Activated CD8-positive, alpha-beta T cell treated with anti-CD3 and anti-CD28 coated beads for 36 hours (primary cell): ENCODE measurements around the gene FBXO15. TPM values are rescaled to one million over a fixed set of nuclear protein-coding genes. Genes with fewer than 3 reads are reported as not detected.

Source experiments
- ATAC-seq: fragments of 200-7000 bp; cut with Tn5 transposase; one replicate; pipeline ENCODE4 v1.10.0; 2021; ENCODE audit warnings: mild to moderate bottlenecking, moderate library complexity
- CTCF ChIA-PET: fragments of 350-600 bp; sonication (Branson Sonifier 250); formaldehyde crosslinking; loops from one replicate; lab custom pipeline; 2021; ENCODE audit warnings: antibody characterized with exemption; lab: Charles Lee
- POLR2A ChIA-PET: fragments of 350-600 bp; sonication (Branson Sonifier 250); formaldehyde crosslinking; loops from one replicate; lab custom pipeline; 2021; ENCODE audit warnings: antibody characterized with exemption; lab: Charles Lee
- DNase-seq: peaks from one replicate; pipeline ENCODE4 v3.0.0-alpha.2; 2020
- H3K27ac Mint-ChIP-seq: one replicate; pipeline ENCODE4 v1.8.0; 2021; ENCODE audit warnings: mild to moderate bottlenecking, mixed read lengths
- H3K27me3 Mint-ChIP-seq: one replicate; pipeline ENCODE4 v1.8.0; 2021; ENCODE audit warnings: mixed read lengths
- H3K36me3 Mint-ChIP-seq: one replicate; pipeline ENCODE4 v1.8.0; 2021; ENCODE audit warnings: low read depth, mixed read lengths
- H3K4me1 Mint-ChIP-seq: one replicate; pipeline ENCODE4 v1.8.0; 2021; ENCODE audit warnings: low read depth, mixed read lengths
- H3K4me3 Mint-ChIP-seq: one replicate; pipeline ENCODE4 v1.8.0; 2021; ENCODE audit warnings: mild to moderate bottlenecking, moderate library complexity, mixed read lengths
- H3K9me3 Mint-ChIP-seq: one replicate; pipeline ENCODE4 v1.8.0; 2021; ENCODE audit warnings: mixed read lengths
- CTCF ChIP-seq: fragments of 200-600 bp; IDR thresholded peaks from one replicate; pipeline ENCODE4 v1.8.0; 2022; ENCODE audit warnings: antibody characterized with exemption, mild to moderate bottlenecking
- intact Hi-C: fragments of 100-400 bp; cut with micrococcal nuclease; formaldehyde crosslinking; loops from one replicate; pipeline ENCODE4 v1.10.0; 2022
- total RNA-seq, 2 experiments: library from RNA; stranded (reverse); gene quantifications; one replicate each; pipeline ENCODE4 v1.2.3, GENCODE V29; 2021

Gene FBXO15
- total RNA-seq, 2 experiments from 2014 or later: 2.1 TPM

GRCh38 chr18:74074668-74075564, 72.7 kb downstream of the FBXO15 start:
- ChIA-PET POLR2A (interaction anchor here (2.1 to 2.9 kb wide), 2 partner anchors 8 to 10 kb away, joined by 6 to 8 read pairs; no protein-coding TSS in a partner anchor), CTCF (interaction anchor here (1.3 to 3.8 kb wide), 2 partner anchors 8 to 65 kb away, joined by 3 to 15 read pairs; no protein-coding TSS in a partner anchor)
- intact Hi-C loops: no loop called here
- no peaks in the 10 kb centered on the region for H3K27me3 Mint-ChIP-seq
- H3K4me3 Mint-ChIP-seq: no peak overlapping the region
- no peak for TF ChIP-seq CTCF
- H3K9me3 Mint-ChIP-seq: no peaks in the 10 kb centered on the region
- no peaks in the 10 kb centered on the region for H3K4me1 Mint-ChIP-seq
- no peak for ATAC-seq
- no peak overlapping the region for H3K27ac Mint-ChIP-seq
- H3K36me3 Mint-ChIP-seq: no peaks in the 10 kb centered on the region
- no peak for DNase-seq

GRCh38 chr18:74073957-74074667, 73.5 kb downstream of the FBXO15 start:
- intact Hi-C loops: no loop called here
- Mint-ChIP-seq H3K27me3 (no peaks in the 10 kb centered on the region), H3K27ac (no peak overlapping the region), H3K9me3 (no peaks in the 10 kb centered on the region), H3K4me1 (no peaks in the 10 kb centered on the region), H3K4me3 (no peak overlapping the region), H3K36me3 (no peaks in the 10 kb centered on the region)
- ChIA-PET CTCF (interaction anchor here (1.0 to 3.8 kb wide), 3 partner anchors 9 to 66 kb away, joined by 3 to 15 read pairs (median 3); no protein-coding TSS in a partner anchor), POLR2A (interaction anchor here (2.1 to 2.9 kb wide), 2 partner anchors 9 kb away, joined by 6 to 8 read pairs; no protein-coding TSS in a partner anchor)
- no peak for ATAC-seq
- DNase-seq: no peak
- TF ChIP-seq CTCF: no peak

- ATAC-seq (no peak), DNase-seq (no peak)
- ChIA-PET CTCF (no interaction called here), POLR2A (no interaction called here)
- H3K36me3 Mint-ChIP-seq: no peaks in the 10 kb centered on the region
- no peak for TF ChIP-seq CTCF
- no peak overlapping the region for H3K27ac Mint-ChIP-seq
- no peaks in the 10 kb centered on the region for H3K9me3 Mint-ChIP-seq
- no peak overlapping the region for H3K4me3 Mint-ChIP-seq
- no peaks in the 10 kb centered on the region for H3K27me3 Mint-ChIP-seq
- intact Hi-C loops: loop anchor here (5.0 kb wide), 1 partner anchor 78 kb away; the partner anchor contains the start of genes FBXO15 and TIMM21
- peaks cover 26% of the 10 kb centered on the region for H3K4me1 Mint-ChIP-seq
Observed at GRCh38 chr18:74069178-74070050, 78.2 kb downstream of the FBXO15 start.

GRCh38 chr18:74068296-74068695, 79.3 kb downstream of the FBXO15 start:
- peaks cover 37% of the 10 kb centered on the region for H3K4me1 Mint-ChIP-seq
- no peak overlapping the region for H3K27ac Mint-ChIP-seq
- CTCF ChIA-PET: interaction anchor here (0.6 kb wide), 1 partner anchor 14 kb away, joined by 3 read pairs; no protein-coding TSS in a partner anchor
- no peaks in the 10 kb centered on the region for H3K9me3 Mint-ChIP-seq
- no peak for TF ChIP-seq CTCF
- POLR2A ChIA-PET: no interaction called here
- no peaks in the 10 kb centered on the region for H3K27me3 Mint-ChIP-seq
- no peak overlapping the region for H3K4me3 Mint-ChIP-seq
- intact Hi-C loops: loop anchor here (5.0 kb wide), 1 partner anchor 79 kb away; the partner anchor contains the start of genes FBXO15 and TIMM21
- ATAC-seq (no peak), DNase-seq (no peak)
- no peaks in the 10 kb centered on the region for H3K36me3 Mint-ChIP-seq
